ENCODE data around the gene NKAIN4.
"Not testable (repeated sequence)": the region's sequence is repeated elsewhere in the genome, so short reads cannot be mapped to it uniquely, and the experiment has no call there.

NKAIN4 gene

GRCh38 chr20:63257629-63258028 is 3.4 kb upstream of the NKAIN4 start:
- DNase-seq (ENCODE audit: low read depth in 2 of 2): no peak

- no peak for DNase-seq (ENCODE audit: low read depth in 2 of 2)
Observed at GRCh38 chr20:63256954-63257353, 2.7 kb upstream of the NKAIN4 start.

GRCh38 chr20:63255931-63256704 is 1.9 kb upstream of the NKAIN4 start:
- DNase-seq (ENCODE audit: low read depth in 2 of 2): no peak

- no peak for DNase-seq (ENCODE audit: low read depth in 2 of 2)
Observed at GRCh38 chr20:63254606-63255384, 532 bp upstream of the NKAIN4 start.

GRCh38 chr20:63253438-63254231 is 628 bp downstream of the NKAIN4 start:
- no peak for DNase-seq (ENCODE audit: low read depth in 2 of 2)

GRCh38 chr20:63253065-63253437 is 1.2 kb downstream of the NKAIN4 start:
- no peak for DNase-seq (ENCODE audit: low read depth in 2 of 2)

- DNase-seq (ENCODE audit: low read depth in 2 of 2): no peak
Observed at GRCh38 chr20:63252284-63252711, 2.0 kb downstream of the NKAIN4 start.

GRCh38 chr20:63251350-63251749 is 2.9 kb downstream of the NKAIN4 start:
- DNase-seq (ENCODE audit: low read depth in 2 of 2): not testable (repeated sequence)

GRCh38 chr20:63249891-63250290 is 4.4 kb downstream of the NKAIN4 start:
- no peak for DNase-seq (ENCODE audit: low read depth in 2 of 2)

- no peak for DNase-seq (ENCODE audit: low read depth in 2 of 2)
Observed at GRCh38 chr20:63248835-63249591, 5.2 kb downstream of the NKAIN4 start.

GRCh38 chr20:63247671-63248228 is 6.5 kb downstream of the NKAIN4 start:
- no peak for DNase-seq (ENCODE audit: low read depth in 2 of 2)

- DNase-seq (ENCODE audit: low read depth in 2 of 2): no peak
Observed at GRCh38 chr20:63246490-63247288, 7.6 kb downstream of the NKAIN4 start.

GRCh38 chr20:63244468-63244867 is 9.8 kb downstream of the NKAIN4 start:
- no peak for DNase-seq (ENCODE audit: low read depth in 2 of 2)

GRCh38 chr20:63243604-63244247 is 10.5 kb downstream of the NKAIN4 start:
- DNase-seq (ENCODE audit: low read depth in 2 of 2): no peak

- no peak for DNase-seq (ENCODE audit: low read depth in 2 of 2)
Observed at GRCh38 chr20:63242736-63243135, 11.5 kb downstream of the NKAIN4 start.

- DNase-seq (ENCODE audit: low read depth in 2 of 2): no peak
Observed at GRCh38 chr20:63241272-63241671, 13.0 kb downstream of the NKAIN4 start.

GRCh38 chr20:63240004-63240403 is 14.3 kb downstream of the NKAIN4 start:
- DNase-seq (ENCODE audit: low read depth in 2 of 2): no peak

- no peak for DNase-seq (ENCODE audit: low read depth in 2 of 2)
Observed at GRCh38 chr20:63239431-63239830, 14.8 kb downstream of the NKAIN4 start.

GRCh38 chr20:63238514-63239125 is 15.6 kb downstream of the NKAIN4 start:
- no peak for DNase-seq (ENCODE audit: low read depth in 2 of 2)

Data from activated CD8-positive, alpha-beta memory T cell treated with anti-CD3 and anti-CD28 coated beads for 4 hours (primary cell).